HL-60 (cell line): ENCODE results near the gene TGM5.

ENCODE experiments used
- GABPA ChIP-seq: IDR thresholded peaks from 2 replicates; pipeline ENCODE4 v1.6.1; 2012; ENCODE audit warnings: low read depth
- POLR2AphosphoS5 ChIP-seq: IDR thresholded peaks from 2 replicates; pipeline ENCODE4 v1.6.1; 2012; ENCODE audit warnings: low read depth
- TF ChIP-seq, protein P1 (sequence below): IDR thresholded peaks from one replicate; pipeline ENCODE4 v1.5.1; 2011; ENCODE audit warnings: low read length, control low read depth, inconsistent platforms; ENCODE audit not compliant: insufficient read depth

DNA sequence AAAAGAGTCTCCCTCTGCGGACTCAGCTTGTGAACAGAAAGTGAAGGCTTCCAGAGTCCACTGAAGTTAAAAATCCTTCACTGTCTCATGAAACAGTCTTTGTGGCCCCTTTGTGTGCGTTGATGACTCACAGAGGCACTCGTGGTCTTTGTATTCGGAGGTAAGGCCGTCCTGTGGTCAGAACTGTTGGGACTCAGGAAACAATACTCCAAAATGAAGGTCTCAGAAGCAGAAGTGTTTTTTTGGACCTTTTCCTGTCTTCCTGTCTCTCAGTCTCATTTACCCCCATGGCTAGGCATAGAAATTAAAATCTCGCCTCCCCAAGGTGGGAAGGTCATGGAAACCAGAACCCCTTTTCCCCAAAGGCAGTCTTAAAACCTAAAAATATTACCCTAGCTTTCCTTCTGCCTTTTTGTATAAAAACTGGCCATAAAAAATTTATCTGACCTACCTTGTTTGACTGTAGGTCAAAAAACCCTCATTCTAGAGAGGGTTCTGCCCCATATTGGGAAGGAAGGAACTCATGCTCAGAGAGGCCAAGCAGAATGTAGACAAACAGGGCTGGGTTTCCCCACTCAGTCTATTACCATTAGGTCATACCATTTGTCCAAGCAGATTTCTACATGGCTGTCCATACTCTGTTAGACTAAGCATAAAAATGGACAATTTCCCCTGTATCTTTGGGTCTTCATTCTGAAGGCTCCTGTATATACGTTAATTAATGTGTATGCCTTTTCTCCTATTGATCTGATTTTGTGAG lies 26.8 kb downstream of the TGM5 start:
- TF ChIP-seq, protein P1, sequence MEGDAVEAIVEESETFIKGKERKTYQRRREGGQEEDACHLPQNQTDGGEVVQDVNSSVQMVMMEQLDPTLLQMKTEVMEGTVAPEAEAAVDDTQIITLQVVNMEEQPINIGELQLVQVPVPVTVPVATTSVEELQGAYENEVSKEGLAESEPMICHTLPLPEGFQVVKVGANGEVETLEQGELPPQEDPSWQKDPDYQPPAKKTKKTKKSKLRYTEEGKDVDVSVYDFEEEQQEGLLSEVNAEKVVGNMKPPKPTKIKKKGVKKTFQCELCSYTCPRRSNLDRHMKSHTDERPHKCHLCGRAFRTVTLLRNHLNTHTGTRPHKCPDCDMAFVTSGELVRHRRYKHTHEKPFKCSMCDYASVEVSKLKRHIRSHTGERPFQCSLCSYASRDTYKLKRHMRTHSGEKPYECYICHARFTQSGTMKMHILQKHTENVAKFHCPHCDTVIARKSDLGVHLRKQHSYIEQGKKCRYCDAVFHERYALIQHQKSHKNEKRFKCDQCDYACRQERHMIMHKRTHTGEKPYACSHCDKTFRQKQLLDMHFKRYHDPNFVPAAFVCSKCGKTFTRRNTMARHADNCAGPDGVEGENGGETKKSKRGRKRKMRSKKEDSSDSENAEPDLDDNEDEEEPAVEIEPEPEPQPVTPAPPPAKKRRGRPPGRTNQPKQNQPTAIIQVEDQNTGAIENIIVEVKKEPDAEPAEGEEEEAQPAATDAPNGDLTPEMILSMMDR = no peak
- TF ChIP-seq POLR2AphosphoS5 (peak; percentile 86), GABPA (no peak)
